Measurements from ENCODE around the gene ANXA8L1.
"Not testable (repeated sequence)": the region's sequence is repeated elsewhere in the genome, so short reads cannot be mapped to it uniquely, and the experiment has no call there.

- TF ChIP-seq CTCF (IDR thresholded peaks at IDR 0.05; ENCODE audit: insufficient read depth, low read length, poor library complexity, severe bottlenecking); EZH2phosphoT487 (conservative IDR thresholded peaks at IDR 0.05; ENCODE audit: low read length): not testable (repeated sequence)
Measured at GRCh38 chr10:46415291-46415690, 39.7 kb downstream of the ANXA8L1 start.

All from SU-DHL-6 (cell line).